GM21390 (cell line): Measurements from ENCODE around the gene QRFP.

Experiments
- ATAC-seq: cut with Tn5 transposase; IDR thresholded peaks from one replicate; pipeline ENCODE4 v1.9.1; 2021; ENCODE audit not compliant: unreplicated experiment

Gene QRFP

DNA sequence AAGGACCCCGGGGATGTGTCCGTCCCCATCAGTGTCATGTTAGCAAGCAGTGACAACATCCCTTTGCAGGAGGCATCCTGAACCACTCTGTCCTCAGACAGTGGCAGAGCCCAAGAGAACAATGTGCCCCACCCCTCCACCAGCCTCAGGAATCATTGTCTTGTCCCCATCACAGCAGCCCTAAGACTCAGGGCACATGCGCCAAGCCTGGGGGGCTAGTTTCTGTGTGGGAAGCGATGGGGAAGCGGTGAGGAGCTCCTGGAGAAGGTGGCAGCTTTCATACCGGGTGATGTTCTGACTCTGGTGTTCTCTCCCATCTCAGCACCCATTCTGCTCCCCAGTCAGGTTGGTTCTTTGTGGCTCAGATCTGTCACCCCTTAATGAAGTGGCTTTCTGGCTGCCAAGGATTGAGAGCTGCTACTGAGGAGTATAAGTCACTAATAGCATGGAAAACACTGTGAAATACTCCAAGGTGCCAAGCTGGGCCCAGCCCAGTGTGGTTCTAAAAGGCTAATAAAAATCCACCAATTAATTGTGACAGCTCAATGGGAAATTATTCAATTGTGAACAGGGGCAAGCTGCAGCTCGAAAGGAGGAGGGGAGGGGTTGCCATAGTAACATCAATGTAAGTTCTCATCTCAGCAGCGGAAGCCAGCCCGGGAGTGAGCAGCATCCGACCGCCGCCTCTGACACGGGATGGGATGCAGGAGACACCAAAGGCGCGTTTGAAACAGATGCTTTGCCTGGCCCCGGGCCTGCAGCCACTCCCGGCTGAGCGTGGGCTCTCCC is 4.7 kb downstream of the QRFP start:
- no peak for ATAC-seq

DNA sequence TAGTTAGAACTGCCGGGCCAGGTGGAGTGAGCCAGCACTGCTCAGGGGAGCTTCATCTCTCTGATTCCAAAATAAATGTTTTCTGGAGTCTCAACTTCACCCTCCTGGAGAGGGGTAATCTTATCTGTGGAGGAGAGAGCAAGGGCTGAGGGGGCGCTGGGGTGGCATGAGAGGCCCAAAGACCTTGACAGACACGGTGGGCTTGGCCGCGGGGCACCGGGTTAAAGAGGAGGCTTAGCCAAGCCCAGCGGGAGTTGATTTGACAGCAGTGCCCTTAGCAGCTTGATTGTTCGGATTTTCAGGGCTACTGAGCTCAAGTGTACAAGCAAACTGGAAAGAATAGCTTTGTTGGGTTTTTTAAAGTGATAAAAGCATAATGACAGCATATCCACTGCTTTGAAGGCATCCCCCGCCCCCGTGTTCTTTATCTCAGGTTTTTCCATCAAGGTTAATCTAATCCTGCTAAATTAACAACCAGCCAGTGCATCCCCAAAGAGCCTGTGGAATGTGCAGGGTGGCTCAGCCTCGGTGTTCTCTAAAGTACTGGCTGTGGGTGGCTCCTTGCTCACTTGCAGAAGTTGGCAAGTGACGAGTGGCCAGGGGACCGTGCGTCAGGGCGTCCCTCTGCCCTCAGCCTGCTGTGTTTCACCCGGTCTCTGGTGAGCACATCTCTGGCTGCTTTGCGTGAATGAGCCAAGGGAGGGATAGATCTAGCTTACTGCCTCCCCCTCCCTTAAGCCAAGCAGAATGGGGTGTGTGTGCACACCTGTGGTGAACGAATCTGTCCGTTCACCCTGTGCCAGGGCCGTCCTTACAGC is 5.5 kb downstream of the QRFP start:
- no peak for ATAC-seq

DNA sequence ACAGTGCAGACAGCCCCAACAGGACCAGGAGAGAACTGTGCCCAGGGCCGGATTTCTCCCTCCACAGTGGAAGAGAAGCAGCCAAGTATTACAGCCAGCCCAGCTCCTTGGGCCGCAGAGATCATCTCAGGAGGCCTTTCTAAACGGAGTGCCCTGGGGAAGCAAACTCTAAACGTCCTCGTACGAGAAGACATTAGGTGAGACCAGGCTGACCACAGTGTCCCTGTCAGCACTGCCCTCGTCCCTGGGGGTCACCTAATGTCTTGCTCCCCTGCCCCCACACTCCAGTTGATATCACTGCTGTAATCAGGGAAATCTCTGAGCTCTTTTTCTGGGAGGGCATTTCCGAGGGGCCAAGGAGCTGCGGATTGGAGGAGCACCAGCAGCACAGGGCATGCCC is 6.5 kb downstream of the QRFP start:
- no peak for ATAC-seq

DNA sequence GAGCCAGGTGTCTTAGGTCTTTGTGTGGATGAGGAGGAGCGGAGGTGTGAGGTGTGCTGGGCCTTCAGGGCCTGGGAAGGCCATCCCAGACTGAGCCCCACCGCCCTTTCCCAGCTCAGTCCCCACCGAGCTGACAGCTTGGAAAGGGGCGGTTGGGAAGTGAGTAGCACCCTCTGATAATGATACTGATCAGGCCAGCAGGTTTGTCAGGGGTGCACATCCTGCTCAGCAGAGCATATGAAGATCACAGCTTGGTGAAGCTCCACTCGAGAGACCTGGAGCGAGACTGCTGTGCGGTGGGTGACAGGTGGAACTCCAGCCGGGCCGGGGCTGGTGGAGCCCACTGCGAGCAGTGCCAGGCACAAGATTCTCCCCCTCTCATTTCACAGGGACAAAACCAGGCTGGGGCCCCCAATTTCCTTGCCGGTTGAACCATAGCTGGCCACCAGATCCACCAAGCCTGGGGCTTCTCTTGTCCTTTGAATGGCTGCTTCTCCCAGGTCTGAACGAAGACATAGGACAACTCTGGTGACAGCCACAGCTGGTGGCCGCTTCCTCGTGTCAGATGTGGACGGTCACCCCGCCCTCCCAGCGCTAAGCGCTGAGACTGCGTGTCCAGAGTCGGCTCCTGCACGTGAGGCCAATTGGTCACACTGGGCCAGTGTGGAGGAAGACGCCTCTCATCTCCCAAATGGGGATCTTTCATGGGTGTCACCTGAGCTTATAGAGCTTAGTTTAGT is 8.3 kb downstream of the QRFP start:
- no peak for ATAC-seq

DNA sequence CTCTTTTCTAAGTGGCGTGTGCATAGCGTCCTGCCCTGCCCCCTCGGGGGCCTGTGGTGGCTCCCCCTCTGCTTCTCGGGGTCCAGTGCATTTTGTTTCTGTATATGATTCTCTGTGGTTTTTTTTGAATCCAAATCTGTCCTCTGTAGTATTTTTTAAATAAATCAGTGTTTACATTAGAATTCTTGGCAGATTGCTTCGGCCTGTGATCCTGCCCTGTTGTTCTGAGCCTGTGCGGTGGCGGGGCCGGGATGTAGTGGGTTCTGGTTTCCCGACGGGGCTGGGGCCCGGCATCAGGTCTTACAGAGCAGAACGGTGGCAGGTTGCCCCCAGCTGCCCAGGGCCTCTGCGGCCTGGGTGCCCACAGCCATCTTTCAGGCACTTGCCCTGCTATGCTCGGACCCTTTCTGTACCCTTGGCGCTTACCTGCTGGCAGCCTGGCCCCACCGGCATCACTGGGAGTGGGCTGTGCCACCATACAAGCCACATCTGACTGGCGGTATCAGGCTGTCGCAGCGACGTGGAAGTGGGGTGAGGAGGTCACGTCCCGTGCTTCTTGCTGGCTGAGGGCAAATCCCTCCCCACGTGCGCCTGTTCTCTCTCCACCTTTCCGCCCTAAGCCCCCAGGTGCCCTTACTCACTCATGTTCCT is 9.0 kb downstream of the QRFP start:
- no peak for ATAC-seq

DNA sequence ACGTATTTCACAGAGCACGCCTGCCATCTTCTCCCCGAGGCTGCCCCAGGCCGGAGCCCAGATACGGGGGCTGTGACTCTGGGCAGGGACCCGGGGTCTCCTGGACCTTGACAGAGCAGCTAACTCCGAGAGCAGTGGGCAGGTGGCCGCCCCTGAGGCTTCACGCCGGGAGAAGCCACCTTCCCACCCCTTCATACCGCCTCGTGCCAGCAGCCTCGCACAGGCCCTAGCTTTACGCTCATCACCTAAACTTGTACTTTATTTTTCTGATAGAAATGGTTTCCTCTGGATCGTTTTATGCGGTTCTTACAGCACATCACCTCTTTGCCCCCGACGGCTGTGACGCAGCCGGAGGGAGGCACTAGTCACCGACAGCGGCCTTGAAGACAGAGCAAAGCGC is 9.6 kb downstream of the QRFP start:
- ATAC-seq = no peak

DNA sequence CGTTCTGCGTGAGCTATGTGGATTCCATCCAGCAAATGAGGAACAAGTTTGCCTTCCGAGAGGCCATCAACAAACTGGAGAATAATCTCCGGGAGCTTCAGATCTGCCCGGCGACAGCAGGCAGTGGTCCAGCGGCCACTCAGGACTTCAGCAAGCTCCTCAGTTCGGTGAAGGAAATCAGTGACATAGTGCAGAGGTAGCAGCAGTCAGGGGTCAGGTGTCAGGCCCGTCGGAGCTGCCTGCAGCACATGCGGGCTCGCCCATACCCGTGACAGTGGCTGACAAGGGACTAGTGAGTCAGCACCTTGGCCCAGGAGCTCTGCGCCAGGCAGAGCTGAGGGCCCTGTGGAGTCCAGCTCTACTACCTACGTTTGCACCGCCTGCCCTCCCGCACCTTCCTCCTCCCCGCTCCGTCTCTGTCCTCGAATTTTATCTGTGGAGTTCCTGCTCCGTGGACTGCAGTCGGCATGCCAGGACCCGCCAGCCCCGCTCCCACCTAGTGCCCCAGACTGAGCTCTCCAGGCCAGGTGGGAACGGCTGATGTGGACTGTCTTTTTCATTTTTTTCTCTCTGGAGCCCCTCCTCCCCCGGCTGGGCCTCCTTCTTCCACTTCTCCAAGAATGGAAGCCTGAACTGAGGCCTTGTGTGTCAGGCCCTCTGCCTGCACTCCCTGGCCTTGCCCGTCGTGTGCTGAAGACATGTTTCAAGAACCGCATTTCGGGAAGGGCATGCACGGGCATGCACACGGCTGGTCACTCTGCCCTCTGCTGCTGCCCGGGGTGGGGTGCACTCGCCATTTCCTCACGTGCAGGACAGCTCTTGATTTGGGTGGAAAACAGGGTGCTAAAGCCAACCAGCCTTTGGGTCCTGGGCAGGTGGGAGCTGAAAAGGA is 10.9 kb downstream of the QRFP start:
- ATAC-seq = no peak

DNA sequence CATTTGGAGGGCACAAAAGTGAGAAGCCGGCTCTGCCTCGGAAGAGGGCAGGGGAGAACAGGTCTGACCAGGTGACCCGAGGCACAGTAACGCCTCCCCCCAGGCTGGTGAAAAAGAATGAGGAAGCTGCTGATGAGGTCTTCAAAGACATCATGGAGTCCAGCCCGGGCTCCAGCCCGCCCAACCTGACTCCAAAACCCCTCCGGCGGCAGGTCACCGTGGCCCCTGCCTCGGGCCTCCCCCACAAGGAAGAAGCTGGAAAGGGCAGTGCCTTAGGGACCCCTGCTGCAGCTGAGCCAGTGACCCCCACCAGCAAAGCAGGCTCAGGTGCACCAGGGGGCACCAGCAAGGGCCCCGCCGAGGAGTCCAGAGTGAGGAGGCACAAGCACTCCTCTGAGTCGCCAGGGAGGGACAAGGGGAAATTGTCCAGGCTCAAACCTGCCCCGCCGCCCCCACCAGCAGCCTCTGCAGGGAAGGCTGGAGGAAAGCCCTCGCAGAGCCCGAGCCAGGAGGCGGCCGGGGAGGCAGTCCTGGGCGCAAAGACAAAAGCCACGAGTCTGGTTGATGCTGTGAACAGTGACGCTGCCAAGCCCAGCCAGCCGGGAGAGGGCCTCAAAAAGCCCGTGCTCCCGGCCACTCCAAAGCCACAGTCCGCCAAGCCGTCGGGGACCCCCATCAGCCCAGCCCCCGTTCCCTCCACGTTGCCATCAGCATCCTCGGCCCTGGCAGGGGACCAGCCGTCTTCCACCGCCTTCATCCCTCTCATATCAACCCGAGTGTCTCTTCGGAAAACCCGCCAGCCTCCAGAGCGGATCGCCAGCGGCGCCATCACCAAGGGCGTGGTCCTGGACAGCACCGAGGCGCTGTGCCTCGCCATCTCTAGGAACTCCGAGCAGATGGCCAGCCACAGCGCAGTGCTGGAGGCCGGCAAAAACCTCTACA is 11.8 kb downstream of the QRFP start:
- ATAC-seq = no peak

DNA sequence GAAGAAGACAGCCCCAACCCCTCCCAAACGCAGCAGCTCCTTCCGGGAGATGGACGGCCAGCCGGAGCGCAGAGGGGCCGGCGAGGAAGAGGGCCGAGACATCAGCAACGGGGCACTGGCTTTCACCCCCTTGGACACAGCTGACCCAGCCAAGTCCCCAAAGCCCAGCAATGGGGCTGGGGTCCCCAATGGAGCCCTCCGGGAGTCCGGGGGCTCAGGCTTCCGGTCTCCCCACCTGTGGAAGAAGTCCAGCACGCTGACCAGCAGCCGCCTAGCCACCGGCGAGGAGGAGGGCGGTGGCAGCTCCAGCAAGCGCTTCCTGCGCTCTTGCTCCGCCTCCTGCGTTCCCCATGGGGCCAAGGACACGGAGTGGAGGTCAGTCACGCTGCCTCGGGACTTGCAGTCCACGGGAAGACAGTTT is 12.5 kb downstream of the QRFP start:
- ATAC-seq = no peak

DNA sequence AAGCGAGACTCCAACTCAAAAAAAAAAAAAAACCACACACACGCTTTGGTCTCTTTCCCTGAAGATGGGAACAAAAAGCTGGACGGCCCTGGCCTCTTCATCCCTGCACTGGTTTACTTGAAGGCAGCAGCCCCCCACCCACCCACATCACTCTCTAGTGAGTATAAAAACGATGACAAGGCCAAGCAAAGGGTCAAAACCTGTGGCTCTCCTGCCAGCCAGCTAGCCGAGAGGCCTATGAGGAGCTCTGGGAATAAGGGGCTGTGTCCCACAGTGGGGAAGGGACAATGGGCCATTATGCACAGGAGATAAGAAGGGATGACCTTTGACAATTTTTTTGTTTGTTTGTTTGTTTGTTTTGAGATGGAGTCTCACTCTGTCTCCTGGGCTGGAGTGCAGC is 13.1 kb downstream of the QRFP start:
- no peak for ATAC-seq

DNA sequence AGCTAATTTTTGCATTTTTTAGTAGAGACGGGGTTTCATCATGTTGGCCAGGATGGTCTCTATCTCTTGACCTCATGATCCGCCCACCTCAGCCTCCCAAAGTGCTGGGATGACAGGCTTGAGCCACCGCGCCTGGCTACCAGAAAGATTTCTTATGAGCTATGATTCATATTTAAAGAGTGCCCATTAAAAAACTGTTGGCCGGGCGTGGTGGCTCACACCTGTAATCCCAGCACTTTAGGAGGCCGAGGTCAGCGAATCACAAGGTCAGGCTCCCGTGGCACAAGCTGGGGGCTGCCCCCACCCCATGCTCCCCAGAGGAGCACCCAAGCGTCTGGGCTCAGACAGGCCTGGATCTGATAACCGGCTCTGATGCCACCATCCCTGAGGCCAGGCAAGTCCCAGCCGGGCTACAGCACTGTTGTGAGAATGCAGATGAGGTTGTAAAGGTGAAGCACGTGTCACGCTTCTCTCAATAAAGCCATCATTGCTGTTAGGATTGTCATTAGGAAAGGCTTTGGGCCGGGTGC is 13.9 kb downstream of the QRFP start:
- ATAC-seq = no peak

DNA sequence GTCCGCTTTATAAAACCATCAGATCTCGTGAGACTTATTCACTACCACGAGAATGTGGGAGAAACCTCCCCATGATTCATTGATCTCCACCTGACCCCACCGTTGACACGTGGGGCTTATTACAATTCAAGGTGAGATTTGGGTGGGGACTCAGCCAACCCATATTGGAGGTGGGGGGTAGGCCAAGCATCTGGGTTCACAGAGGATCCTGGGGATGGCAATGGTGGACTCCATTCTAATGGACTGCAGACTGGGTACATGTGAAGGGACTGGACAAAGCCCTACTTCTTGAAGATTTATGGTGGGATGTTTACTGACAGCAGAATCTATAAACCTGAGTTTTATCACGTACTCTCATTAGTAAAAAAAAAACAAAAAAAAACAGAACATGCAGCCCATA is 15.1 kb downstream of the QRFP start:
- ATAC-seq = no peak

DNA sequence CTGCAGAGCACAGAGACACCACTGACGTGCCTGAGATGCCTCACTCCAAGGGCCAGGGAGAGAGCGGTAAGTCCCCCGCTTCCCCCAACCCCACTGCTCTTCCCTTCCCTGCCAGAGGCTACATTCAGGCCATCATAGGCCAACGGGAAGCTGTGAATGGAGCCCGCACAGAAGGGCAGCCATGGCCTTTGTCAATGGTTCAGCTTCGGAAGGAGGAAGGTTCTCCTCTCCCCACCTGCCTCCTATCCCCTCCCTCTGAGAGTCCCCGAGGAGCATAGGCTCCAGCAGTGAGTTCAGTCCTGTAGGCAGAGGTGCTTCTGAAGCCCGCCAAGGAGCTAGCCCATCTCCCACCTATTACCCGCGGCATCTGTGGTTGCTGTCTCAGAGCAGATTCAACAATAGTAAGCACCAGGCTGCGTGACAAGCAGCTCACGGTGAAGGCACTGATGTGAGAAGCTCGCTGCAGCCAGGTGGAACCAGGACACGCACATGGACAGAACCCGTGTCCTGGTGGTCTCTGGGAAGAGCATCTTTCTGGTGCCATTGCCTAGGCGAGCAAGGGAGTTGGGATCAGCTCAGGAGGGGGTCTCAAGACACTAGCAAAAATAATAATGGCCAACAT is 15.9 kb downstream of the QRFP start:
- no peak for ATAC-seq

DNA sequence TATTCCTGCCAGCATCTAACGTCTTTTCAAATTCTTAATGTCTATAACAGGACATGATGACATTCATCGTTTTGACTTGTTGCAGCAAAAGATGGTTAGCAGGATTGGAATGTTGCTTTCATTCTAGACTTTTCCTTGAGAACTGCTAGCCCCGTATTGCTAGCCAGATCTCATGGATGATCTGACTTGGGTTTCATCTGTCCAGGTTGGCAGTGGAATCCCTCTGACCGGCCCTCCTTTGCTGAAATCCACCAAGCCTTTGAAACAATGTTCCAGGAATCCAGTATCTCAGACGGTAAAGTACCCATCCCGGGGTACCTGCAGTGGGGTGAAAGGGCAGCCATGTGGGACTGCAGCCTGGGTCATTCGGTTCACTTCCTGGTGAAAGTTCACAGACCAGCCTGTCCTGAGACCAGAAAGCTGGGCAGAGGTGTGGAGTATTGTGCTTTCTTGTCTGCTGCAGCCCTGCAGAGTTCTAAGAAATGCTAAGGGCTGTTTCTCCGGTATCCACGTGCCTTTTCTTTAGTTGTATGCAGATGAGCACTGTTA is 16.7 kb downstream of the QRFP start:
- no peak for ATAC-seq

DNA sequence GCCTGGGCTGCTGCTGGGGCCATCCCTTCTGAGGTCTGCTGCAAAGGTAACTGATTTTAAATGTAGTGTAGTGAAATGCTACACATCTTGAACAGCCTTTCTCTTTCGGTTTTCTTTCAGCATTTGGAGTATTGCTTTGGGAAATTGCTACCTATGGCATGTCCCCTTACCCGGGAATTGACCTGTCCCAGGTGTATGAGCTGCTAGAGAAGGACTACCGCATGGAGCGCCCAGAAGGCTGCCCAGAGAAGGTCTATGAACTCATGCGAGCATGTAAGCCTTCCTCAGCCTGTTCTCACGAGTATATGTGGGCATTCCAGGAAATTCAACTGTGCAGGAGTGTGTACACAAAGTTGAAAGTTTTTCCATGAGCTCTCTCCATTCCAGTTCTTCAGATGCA is 18.3 kb downstream of the QRFP start:
- no peak for ATAC-seq

DNA sequence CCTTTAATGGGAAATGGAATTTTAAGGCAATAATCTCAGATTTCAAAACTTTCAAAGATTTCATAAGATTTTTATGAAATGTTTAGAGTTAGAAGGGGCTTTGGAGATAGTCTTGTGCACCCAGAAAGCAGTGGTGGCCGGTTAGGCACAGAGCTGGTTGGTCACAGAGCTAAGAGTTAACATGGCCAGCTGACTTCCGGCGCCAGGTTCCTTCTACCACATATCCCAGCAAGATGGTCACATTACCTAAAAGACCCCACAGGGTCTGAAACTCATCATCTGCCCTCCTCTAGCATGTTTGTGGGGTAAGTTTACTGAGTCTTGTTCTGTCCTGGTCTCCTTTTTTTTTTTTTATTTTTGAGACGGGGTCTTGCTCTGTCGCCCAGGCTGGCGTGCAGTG is 19.3 kb downstream of the QRFP start:
- ATAC-seq = no peak

DNA sequence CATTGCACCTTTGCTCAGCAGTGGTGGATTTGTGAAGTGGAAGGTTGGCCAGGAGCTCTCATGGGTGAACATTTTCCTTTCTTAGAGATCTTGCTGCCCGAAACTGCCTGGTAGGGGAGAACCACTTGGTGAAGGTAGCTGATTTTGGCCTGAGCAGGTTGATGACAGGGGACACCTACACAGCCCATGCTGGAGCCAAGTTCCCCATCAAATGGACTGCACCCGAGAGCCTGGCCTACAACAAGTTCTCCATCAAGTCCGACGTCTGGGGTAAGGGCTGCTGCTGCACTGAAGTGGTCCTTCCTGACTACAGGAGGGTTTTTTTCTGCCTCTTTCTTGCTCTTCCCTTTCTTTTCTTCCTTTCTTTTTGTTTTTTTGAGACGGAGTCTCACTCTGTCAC is 21.8 kb downstream of the QRFP start:
- no peak for ATAC-seq

DNA sequence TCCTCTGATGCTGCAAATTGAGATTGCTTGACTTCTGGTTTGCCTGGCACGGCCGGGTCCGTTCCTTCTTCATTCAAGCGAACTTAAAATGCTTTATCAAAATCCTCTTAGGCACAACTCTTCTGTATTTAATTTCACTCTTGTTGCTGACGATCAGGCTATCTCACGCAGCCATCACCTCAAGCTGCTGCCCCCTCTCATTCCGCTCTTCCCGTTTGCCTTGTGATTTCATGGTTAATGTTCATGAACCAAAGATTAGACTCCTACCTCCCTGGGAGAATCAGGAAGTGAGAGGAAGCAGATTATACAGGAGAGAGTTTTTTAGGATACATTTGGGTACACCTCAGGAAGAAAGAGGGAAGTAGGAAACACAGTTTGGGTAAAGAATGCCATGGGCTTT is 22.6 kb downstream of the QRFP start:
- no peak for ATAC-seq
